GM18526 (cell line): ENCODE measurements around the gene TGFA.

Experiments
- POLR2A ChIP-seq: IDR thresholded peaks from 3 replicates; pipeline ENCODE4 v1.6.1; 2011; ENCODE audit not compliant: insufficient read length; ENCODE audit errors: extremely low read depth

TGFA gene

GRCh38 chr2:70498054-70498453 is 55.6 kb downstream of the TGFA start:
- no peak for TF ChIP-seq POLR2A

- no peak for TF ChIP-seq POLR2A
Measured at GRCh38 chr2:70496819-70497218, 56.8 kb downstream of the TGFA start.

GRCh38 chr2:70494293-70494886 is 59.2 kb downstream of the TGFA start:
- TF ChIP-seq POLR2A = no peak

- TF ChIP-seq POLR2A = no peak
Measured at GRCh38 chr2:70490381-70490780, 63.2 kb downstream of the TGFA start.

- TF ChIP-seq POLR2A = no peak
Measured at GRCh38 chr2:70489165-70489564, 64.5 kb downstream of the TGFA start.

- no peak for TF ChIP-seq POLR2A
Measured at GRCh38 chr2:70484086-70484485, 69.5 kb downstream of the TGFA start.

- no peak for TF ChIP-seq POLR2A
Measured at GRCh38 chr2:70482401-70482800, 71.2 kb downstream of the TGFA start.

- no peak for TF ChIP-seq POLR2A
Measured at GRCh38 chr2:70480468-70480867, 73.2 kb downstream of the TGFA start.

GRCh38 chr2:70479816-70480215 is 73.8 kb downstream of the TGFA start:
- no peak for TF ChIP-seq POLR2A

GRCh38 chr2:70477441-70477844 is 76.2 kb downstream of the TGFA start:
- TF ChIP-seq POLR2A = no peak

GRCh38 chr2:70475266-70475665 is 78.4 kb downstream of the TGFA start:
- TF ChIP-seq POLR2A = no peak

GRCh38 chr2:70474256-70474848 is 79.3 kb downstream of the TGFA start:
- TF ChIP-seq POLR2A = no peak

- no peak for TF ChIP-seq POLR2A
Measured at GRCh38 chr2:70473101-70473722, 80.4 kb downstream of the TGFA start.

GRCh38 chr2:70472221-70472890 is 81.3 kb downstream of the TGFA start:
- TF ChIP-seq POLR2A = no peak

GRCh38 chr2:70471129-70471528 is 82.5 kb downstream of the TGFA start:
- TF ChIP-seq POLR2A = no peak

- no peak for TF ChIP-seq POLR2A
Measured at GRCh38 chr2:70469961-70470360, 83.7 kb downstream of the TGFA start.
